IPS DF 6.9 (cell line): Measurements from ENCODE around the gene FAM117B.

Experiments
- DNase-seq: peaks from one replicate; pipeline ENCODE4 v3.0.0-alpha.2; 2013; ENCODE audit warnings: low read depth, low spot score
- H3K27ac ChIP-seq: one replicate; pipeline ENCODE4 v1.5.1; 2013; ENCODE audit warnings: low read length, control low read depth
- H3K27me3 ChIP-seq: 2 replicates; pipeline ENCODE4 v1.6.1; 2013; ENCODE audit warnings: mild to moderate bottlenecking, low read length; ENCODE audit not compliant: control insufficient read depth, insufficient read depth
- H3K36me3 ChIP-seq: 2 replicates; pipeline ENCODE4 v1.6.1; 2013; ENCODE audit warnings: low read length; ENCODE audit not compliant: control insufficient read depth, insufficient read depth
- H3K4me1 ChIP-seq: 2 replicates; pipeline ENCODE4 v1.6.1; 2013; ENCODE audit warnings: low read length; ENCODE audit not compliant: control insufficient read depth, insufficient read depth
- H3K4me3 ChIP-seq: 2 replicates; pipeline ENCODE4 v1.5.1; 2013; ENCODE audit warnings: mild to moderate bottlenecking, low read length
- H3K9me3 ChIP-seq: 2 replicates; pipeline ENCODE4 v1.6.1; 2013; ENCODE audit warnings: low read length, inconsistent platforms; ENCODE audit not compliant: control insufficient read depth, insufficient read depth
- WGBS: extraction: QIAGEN DNeasy Blood & Tissue Kit; methylation state at CpG from one replicate; pipeline ENCODE4 v1.1.7; 2013; ENCODE audit warnings: mixed read lengths, missing lambda C conversion rate; ENCODE audit not compliant: insufficient read length, insufficient coverage; 5-methylcytosine and 5-hydroxymethylcytosine counted together

FAM117B gene

DNA sequence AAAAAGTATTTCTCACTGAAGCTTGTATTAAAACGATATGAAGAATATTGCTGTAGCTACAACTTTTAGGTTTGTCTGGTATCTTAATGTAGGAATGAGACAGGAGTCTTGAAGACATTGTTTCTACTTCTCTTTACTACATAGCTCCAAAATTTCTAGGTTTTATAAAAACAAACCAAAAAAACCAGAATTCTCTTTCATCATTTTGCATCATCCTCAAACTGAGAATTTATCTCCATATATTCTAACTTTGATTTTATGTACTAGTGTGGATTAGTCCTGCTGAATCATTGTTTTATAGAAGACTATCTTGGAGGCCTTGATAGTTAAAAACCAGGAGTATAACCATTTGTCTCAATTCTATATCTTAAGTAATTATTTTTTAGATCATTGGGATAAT is 136.6 kb downstream of the FAM117B start:
- DNase-seq: no peak
- no CpG with 5 or more reads among the region's 1 CpG for WGBS
- no peak overlapping the region for H3K4me3 ChIP-seq
- no peaks in the 10 kb centered on the region for H3K9me3 ChIP-seq
- no peaks in the 10 kb centered on the region for H3K4me1 ChIP-seq
- no peak overlapping the region for H3K27ac ChIP-seq
- H3K27me3 ChIP-seq: no peaks in the 10 kb centered on the region
- H3K36me3 ChIP-seq: no peaks in the 10 kb centered on the region; the same call in 1 of the 2 replicates

DNA sequence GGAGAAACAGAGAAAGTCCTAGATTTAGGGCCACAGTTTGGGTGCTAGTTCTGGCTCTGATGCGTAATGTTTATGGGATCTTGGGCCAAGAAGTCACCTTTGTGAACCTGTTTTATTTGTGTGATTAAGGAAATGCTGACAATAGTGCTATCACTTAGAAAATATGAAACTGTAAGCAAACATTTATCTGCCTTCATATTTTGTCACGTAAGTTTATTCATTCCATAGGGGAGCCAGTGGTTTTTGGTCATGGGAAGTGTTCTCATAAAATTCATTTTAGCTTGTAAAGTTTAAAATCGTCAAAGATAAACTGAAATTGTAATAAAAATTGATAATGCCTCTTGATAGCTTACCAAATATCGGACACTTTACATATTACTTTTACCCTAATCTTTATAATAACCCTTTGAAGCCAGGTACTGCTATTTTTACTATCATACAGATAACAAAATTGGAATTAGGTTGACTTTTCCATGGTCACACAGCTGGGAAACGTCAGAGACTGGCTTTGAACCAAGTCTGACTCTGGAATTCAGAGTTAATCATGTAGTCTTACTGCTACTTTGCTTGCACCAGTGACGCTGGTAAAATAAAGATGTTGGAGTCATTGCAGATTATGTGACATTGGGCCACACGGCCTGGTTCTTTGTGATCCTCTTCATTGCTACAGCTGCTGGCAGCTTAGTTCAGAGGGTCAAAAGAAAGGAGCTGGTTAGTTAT is 137.1 kb downstream of the FAM117B start:
- DNase-seq: no peak
- Histone ChIP-seq H3K4me3 (no peak overlapping the region), H3K27me3 (no peaks in the 10 kb centered on the region), H3K27ac (no peak overlapping the region), H3K9me3 (no peaks in the 10 kb centered on the region), H3K36me3 (no peaks in the 10 kb centered on the region; the same call in 1 of the 2 replicates), H3K4me1 (no peaks in the 10 kb centered on the region)
- WGBS: 100% methylated on average over 1 of the region's 7 CpGs

DNA sequence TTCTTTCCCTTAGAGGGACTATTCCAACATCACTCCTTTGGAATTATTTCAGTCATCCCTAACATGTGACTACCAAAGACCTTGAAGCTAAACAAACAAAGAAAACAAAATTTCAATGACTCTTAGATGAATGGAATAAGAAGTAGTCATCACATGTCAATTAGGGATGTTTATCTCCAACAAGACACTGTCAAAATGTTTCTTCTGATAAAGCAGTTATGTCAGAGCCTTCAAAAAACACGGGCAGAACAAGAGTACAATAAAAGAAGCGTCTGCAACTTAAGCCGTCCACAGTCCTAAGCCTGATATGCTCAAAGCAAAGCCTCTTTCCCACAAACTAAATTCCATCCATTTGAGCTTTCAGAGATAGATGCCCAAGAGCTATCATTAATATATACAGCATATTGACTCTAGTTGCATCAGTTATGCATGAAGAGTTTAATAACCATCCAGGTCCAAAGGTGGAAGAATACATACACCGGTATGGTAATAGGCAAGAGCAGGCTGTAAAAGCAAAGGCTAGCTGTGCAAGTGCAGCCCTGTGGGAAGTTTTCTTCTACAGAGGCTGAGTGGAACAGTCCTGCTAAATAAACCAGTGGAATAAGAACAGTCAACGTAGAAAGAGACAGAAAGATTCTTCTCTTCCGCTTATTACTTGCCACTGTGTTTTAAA is 138.7 kb downstream of the FAM117B start:
- WGBS: no CpG with 5 or more reads among the region's 6 CpGs

DNA sequence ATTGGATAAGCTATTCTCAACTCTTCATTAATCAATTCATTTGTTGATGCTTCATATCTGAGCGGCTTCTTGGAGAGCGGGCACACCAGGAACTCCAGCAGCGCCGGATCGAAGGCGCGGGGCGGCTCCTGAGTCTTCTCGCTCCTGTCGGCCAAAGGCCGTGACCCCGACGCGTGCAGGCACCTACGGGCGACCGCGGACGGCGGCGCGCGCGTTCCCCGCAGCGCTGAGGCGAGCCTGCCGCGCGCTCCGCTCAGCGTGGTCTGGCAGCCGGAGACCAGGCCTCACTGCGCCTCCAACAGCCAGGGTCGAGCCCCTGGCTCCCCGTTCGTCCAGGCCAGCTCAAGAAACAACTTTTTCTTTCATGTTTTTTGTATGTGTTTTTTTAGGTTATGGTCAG is 139.3 kb downstream of the FAM117B start:
- Histone ChIP-seq H3K4me1 (no peaks in the 10 kb centered on the region), H3K4me3 (no peak overlapping the region), H3K36me3 (no peaks in the 10 kb centered on the region; the same call in 1 of the 2 replicates), H3K9me3 (no peaks in the 10 kb centered on the region), H3K27me3 (no peaks in the 10 kb centered on the region), H3K27ac (no peak overlapping the region)
- DNase-seq: no peak
- WGBS: no CpG with 5 or more reads among the region's 37 CpGs

More for the DNA sequence above, 138.7 kb downstream of the FAM117B start:
- no peak for DNase-seq
- no peak overlapping the region for H3K27ac ChIP-seq
- no peaks in the 10 kb centered on the region for H3K9me3 ChIP-seq
- H3K4me1 ChIP-seq: no peaks in the 10 kb centered on the region
- H3K27me3 ChIP-seq: no peaks in the 10 kb centered on the region
- H3K4me3 ChIP-seq: no peak overlapping the region
- H3K36me3 ChIP-seq: no peaks in the 10 kb centered on the region; the same call in 1 of the 2 replicates

DNA sequence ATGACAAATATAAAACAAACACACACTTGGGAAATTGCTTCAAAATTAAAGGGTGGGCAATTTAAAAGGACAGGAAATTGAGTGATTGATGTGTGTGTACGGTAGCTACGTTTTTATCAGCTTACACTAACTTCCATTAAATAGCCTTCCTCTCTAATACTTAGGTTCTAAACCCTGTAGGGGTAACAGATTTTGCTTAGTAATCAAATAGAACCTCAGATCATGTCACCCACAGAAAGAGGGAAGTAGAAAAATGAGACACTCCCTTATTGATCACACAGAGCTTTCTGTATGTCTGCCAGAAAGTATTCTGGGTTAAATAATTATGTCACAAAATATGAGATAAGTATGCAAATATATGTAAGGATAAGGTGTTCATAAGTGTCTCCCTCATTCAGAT is 143.4 kb downstream of the FAM117B start:
- no peak overlapping the region for H3K27ac ChIP-seq
- no peaks in the 10 kb centered on the region for H3K27me3 ChIP-seq
- H3K9me3 ChIP-seq: no peaks in the 10 kb centered on the region
- no peak overlapping the region for H3K4me3 ChIP-seq
- no peak for DNase-seq
- no peaks in the 10 kb centered on the region for H3K36me3 ChIP-seq
- H3K4me1 ChIP-seq: no peaks in the 10 kb centered on the region
- no CpG with 5 or more reads among the region's 2 CpGs for WGBS

DNA sequence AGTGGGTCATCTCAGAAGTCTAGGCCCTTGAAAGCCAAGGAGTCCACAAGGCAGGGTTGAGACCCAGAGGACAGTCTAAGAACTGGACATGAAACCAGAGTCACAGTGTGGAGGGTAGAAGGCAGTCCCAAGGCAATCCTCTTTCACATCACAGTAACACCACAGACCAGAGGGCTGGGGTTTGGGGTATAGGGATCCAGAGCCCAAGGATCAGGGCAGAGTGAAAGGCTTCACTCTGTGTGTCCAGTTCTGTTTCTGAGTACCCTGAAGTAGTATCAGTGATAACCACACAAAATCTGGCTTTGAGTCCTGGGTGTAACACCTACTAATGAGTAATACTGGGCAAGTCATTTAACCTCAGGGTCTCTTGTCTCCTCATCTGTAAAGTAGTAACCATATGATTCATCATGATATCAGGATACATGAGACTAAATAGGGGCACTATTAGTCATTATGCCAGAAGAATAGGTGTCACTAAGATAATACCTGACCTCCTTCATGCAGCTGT is 145.8 kb downstream of the FAM117B start:
- Histone ChIP-seq H3K27ac (no peak overlapping the region), H3K9me3 (no peaks in the 10 kb centered on the region)
- no peak for DNase-seq

DNA sequence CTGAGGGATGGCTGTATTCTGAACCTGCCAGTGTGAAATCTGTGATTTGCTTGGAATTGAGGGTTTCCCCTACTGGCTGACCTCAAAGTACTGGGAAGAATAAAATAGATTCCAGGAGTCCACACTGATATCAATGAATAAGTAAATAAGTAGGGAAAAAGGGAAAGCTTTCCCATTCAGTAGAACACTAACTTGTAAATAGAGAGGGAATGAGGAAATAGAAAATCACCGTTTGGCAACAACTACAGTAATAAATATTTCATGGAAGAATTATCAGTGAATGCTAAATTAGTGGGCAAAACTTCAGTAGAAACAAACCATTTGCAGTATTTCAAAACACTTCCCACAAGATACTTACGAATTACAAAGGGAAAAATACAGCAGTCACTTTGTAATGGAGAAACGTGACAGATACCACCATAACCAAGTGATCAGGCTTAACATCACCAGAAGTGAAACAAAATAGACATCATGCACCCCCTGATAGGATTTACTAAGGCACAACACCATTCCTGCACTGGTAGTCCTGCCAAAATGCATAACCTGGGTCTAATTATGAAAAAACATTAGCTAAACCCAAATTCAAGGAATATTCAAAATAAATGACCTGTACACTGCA is 148.3 kb downstream of the FAM117B start:
- Histone ChIP-seq H3K4me1 (no peaks in the 10 kb centered on the region), H3K9me3 (no peaks in the 10 kb centered on the region), H3K27ac (no peak overlapping the region), H3K27me3 (no peaks in the 10 kb centered on the region), H3K4me3 (no peak overlapping the region), H3K36me3 (no peaks in the 10 kb centered on the region; the same call in 1 of the 2 replicates)
- no peak for DNase-seq
- no CpG with 5 or more reads among the region's 3 CpGs for WGBS

More for the DNA sequence above, 145.8 kb downstream of the FAM117B start:
- no peaks in the 10 kb centered on the region for H3K27me3 ChIP-seq
- no peaks in the 10 kb centered on the region for H3K4me1 ChIP-seq
- no peak overlapping the region for H3K4me3 ChIP-seq
- H3K36me3 ChIP-seq: no peaks in the 10 kb centered on the region; the same call in 1 of the 2 replicates

DNA sequence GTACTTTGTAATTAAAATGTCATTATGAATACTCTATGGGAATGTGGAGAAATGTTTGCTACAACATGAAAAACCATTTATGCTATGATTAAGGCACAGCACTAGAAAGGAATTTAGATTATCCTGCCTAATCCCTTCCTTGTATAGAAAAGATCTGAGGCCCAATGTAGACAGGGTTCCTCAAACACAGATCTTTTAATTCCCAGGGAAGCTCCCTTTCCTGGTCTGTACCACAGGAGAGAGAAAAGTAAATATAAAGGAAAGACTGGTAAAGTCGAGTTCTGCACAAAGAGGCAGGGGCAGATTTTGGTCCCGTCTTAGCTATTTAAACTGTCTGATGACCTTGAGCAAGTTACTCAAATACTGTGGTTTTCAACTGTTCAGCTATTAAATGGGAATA is 152.1 kb downstream of the FAM117B start:
- WGBS: no CpG with 5 or more reads among the region's 2 CpGs
- H3K27ac ChIP-seq: no peak overlapping the region
- DNase-seq: no peak
- no peaks in the 10 kb centered on the region for H3K9me3 ChIP-seq
- H3K4me3 ChIP-seq: no peak overlapping the region
- H3K36me3 ChIP-seq: no peaks in the 10 kb centered on the region; the same call in 1 of the 2 replicates
- H3K4me1 ChIP-seq: no peaks in the 10 kb centered on the region
- H3K27me3 ChIP-seq: no peaks in the 10 kb centered on the region

DNA sequence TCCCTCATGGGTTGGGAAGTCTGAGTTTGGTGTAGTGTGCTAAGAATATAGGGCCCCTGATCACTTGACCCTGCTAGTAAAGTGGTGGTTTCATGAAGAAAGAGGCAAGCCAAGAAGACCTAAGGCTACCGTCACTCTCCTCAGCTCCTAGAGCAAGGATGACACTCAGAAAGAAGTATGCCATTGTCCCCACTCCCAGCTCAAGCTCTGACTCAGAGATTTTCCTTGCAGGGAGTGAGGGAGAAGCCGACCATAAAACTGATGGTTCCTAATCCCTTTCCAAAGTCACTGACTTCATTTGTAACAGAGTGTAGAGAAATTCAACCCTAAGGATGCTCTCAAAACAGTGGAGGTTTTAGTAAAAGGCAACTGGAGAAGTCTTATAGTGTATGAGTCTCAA is 155.9 kb downstream of the FAM117B start:
- no peak overlapping the region for H3K27ac ChIP-seq
- no peaks in the 10 kb centered on the region for H3K27me3 ChIP-seq
- H3K36me3 ChIP-seq: no peaks in the 10 kb centered on the region
- no CpG with 5 or more reads among the region's 2 CpGs for WGBS
- no peak overlapping the region for H3K4me3 ChIP-seq
- no peak for DNase-seq
- H3K9me3 ChIP-seq: no peaks in the 10 kb centered on the region
- H3K4me1 ChIP-seq: no peaks in the 10 kb centered on the region

DNA sequence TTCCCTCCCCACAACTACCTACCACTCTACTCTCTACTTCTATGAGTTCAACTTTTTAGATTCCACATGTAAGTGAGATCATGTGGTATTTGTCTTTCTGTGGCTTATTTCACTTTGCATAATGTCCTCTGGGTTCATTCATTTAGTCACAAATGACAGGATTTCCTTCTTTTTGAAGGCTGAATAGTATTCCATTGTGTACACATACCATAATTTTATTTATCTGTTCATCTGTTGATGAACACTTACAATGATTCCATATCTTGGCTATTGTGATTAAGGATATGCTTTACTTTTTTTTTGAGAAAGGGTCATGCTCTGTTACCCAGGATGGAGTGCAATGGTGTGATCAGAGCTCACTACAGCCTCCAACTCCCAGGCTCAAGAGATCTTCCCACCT is 163.2 kb downstream of the FAM117B start:
- H3K36me3 ChIP-seq: no peaks in the 10 kb centered on the region
- H3K27me3 ChIP-seq: no peaks in the 10 kb centered on the region
- no peaks in the 10 kb centered on the region for H3K9me3 ChIP-seq
- no peak overlapping the region for H3K27ac ChIP-seq
- no peak for DNase-seq
- no peak overlapping the region for H3K4me3 ChIP-seq
- no peaks in the 10 kb centered on the region for H3K4me1 ChIP-seq
